A204.1 (cell line): ENCODE measurements around the gene IRAK4.

Experiments used
- FAIRE-seq: peaks from 2 replicates; lab custom pipeline; 2012; peaks lifted over from hg19 to GRCh38; lab: Jason Lieb, UNC

Gene IRAK4

DNA sequence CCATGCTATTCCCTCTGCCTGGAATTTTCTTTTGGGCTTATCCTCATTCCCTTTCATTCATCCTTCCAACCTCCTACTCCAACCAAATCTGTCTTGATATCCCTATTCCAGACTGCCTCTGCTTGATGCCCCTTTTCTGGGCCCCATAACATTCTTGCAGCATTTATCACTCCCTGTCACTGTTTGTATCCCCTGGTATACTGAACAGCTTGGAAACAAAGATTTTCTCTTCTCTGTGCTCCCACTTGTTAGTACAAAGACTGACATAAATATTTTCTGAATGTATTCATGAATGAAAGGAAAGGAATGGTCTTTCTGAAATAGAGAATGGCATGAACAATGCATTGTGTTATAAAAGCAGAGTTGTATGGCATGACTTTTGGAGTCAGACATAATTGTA, 7.5 kb downstream of the IRAK4 start:
- no peak for FAIRE-seq

DNA sequence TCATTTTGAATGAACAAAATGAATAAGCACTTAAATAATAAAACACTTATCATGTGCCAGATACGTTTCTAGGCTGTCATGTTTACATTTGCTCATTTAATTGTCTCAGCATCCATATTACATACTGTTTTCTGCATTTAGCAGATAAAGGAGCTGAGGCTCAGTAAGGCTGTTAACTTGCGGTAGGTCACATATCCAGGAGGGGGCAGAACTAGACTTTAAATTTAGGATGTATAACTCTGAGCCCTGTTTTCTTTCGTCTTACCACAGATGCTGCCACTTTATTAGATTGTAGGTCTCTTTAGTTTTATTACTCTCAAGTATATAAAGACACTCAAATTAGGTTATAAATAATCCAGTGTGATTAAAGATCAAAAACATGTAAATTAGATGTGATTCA, 17.7 kb downstream of the IRAK4 start:
- peak; percentile 95 for FAIRE-seq

DNA sequence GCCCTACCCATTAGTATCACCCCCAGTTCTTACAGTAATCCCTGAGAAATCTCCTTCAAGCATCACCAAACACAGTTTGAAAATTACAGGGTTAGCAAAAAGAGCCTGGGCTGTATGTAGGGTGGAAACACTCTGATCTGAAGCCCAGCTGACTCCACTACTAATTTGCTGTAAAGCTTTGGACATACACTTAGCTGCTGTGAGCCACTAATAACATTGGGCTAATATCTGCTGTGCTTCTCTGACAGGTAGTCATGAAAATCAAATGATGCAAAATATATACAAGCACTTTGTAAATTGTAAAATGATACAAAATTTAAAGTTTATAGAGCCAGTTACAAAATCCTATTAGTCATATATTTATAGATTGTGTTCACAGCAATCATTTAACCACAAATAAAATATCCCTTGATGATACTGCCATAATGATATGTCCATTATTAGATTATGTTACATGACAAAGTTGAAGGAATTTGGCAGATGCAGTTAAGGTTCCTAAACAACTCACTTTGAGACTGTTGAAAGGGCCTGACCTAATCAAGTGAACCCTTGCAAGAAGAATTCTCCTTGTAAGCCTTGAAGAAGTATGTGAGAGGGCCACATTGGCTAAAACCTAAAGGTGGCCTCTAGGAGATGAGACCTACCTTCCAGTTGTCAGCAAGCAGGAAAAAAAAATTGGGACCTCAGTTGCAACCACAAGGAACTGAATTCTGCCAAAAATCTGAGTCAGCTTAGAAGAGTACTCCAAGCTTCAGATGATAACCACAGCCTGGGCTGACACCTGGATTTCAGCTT, 28.3 kb downstream of the IRAK4 start:
- no peak for FAIRE-seq

DNA sequence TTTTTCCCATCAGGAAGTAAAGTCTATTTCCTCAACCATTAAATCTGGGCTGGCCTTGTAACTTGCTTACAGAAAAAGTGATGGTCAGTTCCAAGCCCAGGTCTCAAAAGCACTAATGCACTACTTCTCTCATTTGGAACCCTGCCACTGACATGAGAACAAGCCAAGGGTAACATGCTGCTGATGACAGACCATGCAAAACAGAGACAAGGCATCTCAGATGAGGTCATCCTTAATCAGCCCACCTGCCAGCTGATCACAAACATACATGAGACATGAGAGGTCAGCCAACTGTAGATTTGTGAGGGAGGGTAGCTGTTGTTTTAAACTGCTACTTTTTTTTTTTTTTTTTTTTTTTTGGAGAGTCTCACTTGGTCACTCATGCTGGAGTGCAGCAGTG, 31.2 kb downstream of the IRAK4 start:
- FAIRE-seq = no peak

DNA sequence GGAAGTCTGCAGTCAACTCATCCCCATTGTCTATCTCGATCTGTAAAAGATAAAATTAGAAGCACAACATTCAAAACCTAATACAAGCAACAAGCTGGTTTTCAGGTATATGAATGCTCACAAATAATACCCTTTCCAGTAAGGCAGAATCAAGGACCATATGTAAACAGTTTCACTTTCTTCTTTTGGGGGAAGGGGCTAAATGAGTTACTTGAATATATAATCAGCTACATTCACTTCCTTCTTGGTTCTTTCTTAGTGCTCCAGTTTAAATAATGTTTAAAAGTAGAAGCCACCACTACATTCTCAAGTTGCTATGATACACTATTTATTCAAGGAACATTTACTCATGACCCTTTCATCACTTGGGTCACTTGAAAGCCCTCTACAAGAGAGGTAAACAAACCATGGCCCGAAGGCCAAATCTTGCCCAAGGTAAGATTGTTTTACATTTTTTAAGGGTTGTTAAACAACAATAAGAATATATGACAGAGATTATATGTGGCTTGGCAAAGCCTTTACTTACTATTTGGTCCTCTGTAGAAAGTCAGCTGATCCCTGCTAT, 37.0 kb downstream of the IRAK4 start:
- no peak for FAIRE-seq

DNA sequence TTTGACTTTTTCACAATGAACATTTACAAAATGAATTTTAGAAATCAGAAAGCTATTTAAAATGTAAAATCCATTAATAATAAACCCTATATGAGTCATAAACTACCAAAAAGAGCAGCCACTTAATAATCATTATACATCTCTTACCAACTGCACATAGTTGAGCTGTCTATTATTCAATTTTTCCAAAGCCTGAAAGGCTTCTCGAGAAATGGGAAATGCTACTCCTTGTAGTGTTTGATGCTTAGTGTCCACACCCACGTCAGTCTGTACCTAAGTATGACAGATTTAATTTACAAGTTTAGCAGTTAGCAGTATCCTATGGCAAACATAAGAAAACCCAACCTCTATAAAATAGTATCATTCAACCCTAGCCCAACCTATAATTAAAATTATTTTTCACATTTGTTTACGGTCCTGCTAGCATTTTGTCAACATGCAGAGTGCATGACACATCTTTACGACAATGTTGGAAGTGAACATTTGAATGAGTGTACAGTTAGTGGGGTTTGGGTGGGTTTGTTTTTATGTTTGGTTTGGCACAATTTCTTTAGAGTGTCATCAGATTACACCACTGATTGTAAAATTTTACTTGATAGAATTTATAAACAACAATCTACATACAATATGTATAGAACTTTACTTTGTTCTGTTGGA, 38.9 kb downstream of the IRAK4 start:
- no peak for FAIRE-seq

DNA sequence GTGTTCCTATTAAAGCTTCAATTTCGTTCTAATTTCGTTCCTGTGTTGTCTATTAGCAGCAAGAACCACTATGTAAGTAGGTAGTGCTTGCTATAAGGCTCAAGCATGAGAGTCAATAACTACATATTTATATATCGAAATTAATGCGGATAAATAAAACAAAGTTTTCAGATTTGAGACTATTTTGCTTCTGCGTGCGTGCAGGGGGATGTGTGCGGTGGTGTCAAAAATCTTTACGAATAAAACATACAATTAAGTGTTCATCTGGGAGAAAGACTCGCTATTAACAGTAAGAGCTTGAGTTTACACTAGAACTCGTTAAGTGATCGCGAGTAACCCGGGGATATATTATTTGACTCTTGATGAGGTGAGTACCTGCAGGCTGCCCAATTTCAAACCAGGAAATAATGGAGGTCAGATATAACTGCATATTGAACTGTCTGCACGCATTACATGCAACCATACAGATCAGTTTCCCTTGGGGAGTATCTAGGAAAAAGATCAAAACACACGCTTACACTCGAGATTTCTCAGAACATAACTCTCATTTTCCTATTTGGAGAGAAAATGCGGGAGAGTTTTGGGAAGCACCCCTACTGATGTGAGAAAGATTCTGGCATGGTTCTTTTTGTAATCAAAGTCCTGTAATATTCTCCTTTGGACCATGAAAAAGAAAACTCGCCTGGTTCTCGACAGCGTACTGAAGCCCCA, 46.6 kb downstream of the IRAK4 start:
- no peak for FAIRE-seq

DNA sequence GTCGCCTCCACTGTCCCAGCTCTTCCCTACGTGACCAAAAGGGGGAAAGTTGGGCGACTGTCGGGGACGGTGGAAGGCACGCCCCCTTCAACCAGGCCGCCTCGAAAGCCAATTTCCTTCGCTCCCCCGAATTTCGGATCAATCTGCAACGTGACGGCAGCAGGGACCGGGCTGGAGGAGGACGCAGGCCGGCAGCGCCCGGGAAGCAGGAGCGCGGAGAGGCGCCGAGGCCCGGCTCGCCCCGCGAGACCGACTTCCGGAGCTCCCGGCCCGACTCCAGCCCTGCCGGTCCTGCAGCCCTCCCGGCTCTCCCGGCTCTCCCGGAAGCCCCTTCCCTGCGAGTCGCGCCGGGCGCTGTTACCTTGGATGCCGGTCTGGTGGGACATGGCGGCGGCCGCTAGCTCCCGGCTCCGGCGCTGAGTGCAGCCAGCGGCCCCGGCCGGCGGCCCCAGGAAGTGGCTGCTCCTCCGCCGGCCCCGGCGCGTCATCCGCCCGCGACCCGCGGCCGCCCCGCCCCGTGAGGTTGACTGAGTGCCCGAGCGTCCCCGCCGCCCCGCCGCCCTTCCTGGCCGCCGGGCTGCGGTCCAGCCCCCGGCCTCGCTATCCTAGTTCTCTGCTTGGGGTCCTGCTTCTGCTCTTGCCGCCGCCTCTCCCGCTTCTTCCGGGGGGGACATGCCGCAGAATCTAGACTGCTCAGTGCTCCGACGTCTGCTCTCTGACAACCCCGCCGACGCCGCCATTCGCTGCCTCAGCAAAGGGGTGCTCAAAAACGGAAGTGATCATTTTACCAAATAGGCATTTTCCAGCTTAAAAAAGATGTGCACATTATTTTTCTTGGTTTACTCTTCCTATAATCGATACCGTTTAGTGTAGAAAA, 47.3 kb downstream of the IRAK4 start, which contains the start of gene TWF1:
Gene TWF1 (minus strand): TSS at position 458 of the 877 bp plus-strand sequence. CDS start 72 bp downstream, at position 386.
- FAIRE-seq = no peak

DNA sequence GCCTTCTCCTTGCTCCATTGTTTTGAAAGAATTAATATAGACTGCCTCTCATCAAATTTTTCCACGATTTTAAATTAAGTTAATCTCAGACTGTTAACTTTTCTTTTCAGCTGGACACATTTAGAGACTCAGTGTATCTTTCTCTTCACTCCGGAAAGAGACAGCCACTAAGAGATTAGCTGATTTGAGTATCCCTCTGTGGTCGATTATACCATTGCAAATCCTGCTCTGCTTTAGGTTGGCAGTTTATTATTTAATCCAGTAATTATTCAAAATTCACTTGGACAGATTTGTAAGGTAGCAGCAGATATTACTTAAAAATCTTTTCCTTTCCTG, 48.0 kb downstream of the IRAK4 start:
- FAIRE-seq = no peak

DNA sequence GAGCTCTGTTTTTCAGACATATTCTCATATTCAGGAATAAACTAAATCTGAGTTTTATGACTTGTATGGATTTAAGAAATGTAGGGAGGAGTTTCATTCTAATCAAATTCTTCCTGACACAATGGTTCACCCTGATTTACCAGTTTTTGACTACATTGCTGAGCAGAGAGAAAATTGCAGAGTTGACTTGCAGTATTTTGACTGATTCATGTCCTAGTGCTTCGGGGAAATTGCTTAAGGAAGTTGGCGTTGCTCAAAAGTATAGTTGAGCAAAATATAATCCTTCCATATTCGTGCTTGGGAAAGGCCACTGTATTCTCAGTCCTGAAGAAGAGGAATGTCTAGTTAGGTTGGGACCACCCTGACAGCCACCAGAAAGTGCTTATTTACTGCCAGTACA, 48.6 kb downstream of the IRAK4 start:
- no peak for FAIRE-seq

DNA sequence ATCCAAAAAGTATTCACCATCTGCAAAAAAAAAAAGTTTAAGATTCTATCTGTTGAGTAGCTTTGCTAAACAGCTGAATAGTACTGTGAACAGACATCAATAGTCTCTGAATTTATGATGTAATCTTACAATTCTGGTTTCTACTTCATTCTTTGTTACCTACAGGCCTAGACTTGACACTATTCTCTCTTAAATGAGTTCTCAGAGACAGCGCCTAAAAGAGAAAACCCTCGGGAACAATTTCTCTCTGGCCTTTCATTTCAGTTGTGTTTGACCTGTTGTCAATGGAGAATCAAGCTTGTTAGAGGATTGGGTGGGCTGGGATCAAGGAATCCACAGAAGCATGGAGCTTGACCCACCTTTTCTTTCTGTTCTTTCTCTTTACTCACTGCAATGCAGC, 53.3 kb downstream of the IRAK4 start:
- FAIRE-seq = no peak

DNA sequence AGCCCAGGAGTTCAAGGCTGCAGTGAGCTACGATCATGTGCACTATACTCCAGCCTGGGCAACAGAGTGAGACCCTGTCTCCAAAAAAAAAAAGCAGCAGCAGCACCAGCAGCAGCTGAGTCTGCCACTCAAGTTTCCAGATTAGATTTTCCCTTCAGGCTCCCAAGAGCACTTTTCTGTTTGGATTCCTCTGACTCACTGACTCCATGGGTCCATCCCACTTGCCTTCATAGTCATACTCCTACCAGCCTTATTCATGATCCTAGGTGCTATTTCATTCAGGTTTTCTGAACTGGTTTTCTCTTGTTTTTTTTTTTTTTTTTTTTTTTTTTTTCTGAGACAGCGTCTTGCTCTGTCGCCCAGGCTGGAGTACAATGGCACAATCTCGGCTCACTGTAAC, 54.2 kb downstream of the IRAK4 start:
- FAIRE-seq = no peak

DNA sequence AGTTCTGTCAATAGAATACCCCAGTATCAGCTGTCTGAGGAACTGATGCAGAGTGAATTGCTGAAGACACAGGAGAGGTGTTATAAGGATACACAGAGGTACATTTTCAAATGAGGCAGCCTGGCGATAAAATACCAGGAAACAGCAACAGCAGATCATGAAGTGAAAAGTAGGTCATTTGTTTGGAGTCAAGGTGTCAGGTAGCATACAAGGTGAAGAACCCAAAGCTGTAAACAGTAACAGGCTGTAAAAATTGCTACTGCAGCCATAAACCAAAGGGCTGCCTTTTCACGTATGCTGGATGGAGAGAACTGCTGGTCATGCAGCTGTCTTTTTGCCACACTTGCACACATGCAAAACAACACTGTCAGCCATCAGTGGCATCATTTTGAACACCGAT, 56.7 kb downstream of the IRAK4 start:
- FAIRE-seq = no peak

DNA sequence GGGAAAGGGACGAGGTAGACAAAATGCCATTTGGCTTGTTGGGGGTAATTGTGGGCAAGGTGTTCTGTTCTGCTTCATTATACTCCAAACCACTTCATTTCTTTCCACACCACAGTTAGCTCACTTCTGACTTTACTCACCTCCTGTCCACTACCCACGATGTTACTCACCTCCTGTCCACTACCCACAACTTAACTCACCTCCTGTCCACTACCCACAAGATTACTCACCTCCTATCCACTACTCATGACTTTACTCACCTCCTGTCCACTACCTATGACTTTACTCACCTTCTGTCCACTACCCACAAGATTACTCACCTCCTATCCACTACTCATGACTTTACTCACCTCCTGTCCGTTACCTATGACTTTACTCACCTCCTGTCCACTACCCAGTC, 57.4 kb downstream of the IRAK4 start:
- no peak for FAIRE-seq

DNA sequence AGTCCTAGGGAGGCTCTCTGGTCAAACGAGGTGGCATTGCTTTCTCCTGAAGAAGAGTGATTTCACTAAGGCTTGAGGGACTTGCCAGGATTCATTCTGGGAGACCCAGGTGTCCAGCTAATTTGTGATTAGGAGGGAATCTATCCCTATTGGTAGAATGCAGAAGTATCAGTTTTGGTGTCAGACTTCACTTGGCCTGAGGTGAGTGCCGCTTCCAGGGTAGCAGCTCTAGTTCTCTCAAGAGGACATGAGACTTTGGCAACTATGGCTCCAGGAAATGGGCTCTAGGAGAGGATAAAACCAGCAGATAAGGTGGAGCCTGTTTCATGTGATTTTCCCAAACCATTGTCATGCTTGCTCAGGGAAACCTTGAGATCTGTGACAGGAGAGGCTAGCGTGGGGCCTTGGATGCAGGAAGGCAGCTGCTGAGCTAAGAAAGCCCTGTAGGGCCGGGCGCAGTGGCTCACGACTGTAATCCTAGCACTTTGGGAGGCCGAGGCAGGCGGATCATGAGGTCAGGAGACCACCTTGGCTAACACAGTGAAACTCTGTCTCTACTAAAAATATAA, 65.5 kb downstream of the IRAK4 start:
- no peak for FAIRE-seq

DNA sequence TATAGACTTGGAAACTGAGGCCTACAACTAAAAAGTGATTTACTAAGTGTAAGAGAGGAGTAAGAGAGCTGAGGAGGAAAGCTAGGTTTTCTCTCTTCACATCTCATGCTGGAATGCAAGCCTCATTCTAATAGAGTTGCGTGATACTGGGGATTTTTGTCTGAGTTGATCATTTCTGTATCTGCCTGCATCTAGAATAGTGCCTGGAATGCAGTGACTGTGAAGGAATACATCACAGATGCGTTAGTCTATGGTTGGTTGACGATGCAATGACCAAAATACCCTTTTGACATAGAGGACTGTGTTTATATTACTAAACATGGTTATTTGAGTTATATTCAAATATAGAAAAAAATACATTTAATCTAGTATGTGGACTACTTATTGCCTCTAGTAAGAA, 67.9 kb downstream of the IRAK4 start:
- FAIRE-seq = no peak

DNA sequence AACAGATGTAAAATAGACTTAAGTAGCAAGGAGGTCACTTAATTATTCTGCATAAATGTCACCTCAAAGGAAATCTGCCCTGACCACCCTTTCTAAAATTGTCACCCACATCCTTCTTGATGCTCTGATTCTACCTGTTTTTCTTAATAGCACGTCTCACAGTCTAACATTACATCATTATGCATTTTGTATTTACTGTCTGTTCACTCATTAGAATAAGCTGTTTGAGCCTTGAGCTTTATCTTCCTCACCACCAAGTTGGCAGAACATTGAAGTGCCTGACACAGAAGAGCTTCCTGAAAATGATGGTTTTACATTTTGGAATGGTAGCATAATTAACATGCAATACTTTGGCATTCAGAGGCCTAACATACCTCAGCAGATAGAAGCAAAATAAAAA, 68.3 kb downstream of the IRAK4 start:
- no peak for FAIRE-seq

DNA sequence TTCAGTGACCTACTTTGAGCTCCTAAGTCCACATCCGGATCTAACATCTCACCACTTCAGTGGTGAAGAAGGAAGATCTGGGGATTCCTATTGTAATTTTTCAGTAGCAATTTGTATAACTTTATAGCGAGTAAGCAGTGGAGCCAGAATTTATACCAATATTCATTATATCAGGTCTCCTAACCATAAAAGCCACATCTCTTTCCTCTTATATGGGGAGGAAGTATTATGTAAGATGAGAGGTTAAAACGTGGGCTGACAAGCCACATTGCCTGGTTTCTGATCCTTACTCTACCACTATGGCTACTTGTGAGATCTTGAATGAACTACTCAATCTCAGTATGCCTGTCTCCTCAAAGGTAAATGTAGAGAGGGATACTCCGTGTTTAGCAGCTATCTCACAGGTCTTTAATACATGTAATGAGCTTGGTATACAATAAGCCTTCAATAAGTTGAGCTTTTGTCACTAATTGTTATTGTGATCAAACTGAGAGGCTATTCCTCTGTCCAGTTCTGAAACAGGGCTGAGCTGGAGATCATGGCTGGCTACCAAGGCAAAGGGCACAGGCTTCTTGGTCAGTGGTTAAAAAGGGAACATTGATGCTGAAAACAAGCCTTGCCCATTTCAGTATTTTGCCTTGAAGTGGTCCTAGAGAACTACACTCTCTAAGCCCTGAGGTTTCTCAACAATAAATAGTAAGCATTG, 73.9 kb downstream of the IRAK4 start:
- no peak for FAIRE-seq

DNA sequence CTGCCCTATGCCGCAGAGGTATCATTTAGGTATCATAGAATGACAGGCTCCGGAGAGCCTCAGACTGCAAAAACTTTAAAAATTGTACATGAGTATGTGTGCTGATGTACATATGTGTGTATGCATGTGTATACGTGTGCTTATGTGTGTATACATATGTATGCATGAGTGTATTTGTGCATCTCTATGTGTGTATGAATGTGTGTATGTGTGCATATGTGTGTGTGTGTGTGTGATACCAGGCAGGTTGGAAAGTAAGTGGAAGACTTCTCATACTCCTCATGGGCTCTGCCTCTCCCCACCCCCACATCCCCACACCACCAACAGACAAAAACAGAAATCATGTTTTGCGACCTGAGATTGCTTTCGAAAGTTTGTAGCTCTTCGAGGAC, 76.5 kb downstream of the IRAK4 start:
- no peak for FAIRE-seq

DNA sequence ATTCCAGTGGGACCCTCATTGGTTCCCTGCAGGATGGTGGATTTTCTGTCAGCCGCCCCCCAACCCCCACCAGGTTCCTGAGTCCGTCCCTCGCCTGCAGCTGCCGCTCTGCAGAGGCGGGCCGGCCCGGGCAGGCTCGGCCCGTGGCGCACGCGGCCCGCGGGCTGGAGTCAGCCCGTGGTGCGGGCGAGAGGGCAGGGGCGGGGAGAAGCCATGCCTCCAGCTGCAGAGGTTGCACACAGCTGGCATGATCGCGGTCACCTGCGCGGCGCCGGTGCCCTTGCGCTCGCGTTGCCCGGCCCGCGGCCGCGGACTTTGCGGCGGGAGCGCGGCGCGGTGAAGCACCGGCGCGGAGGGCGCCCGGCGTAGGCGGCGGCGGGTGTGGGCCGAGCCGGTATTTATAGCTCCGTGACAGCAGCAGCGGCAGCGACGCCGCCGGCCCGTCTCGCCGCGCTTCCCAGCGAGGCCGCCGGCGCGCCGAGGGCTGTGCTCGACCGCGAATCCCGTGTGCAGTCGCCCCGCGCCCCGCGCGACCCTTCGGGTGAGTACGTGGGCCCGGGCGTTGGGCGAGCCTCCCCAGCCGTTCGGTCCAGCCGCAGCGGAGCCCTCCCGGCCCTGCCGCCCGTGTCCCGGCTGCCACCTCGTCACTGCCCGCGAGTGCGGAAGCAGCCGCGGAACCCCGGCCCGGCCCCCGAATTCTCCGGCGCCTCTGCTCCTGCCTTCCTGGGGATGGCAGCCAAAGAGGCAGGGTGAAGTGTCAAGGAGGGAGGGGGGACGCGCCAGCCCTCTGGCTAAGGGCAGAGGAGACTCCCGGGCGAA, 77.1 kb downstream of the IRAK4 start, which contains the start of gene TMEM117:
Gene TMEM117 (plus strand): TSS at position 426 of the 819 bp plus-strand sequence.
- FAIRE-seq = no peak
